ENCODE results near the gene FPR1. TPM values are rescaled to one million over a fixed set of nuclear protein-coding genes. Genes with fewer than 3 reads are reported as not detected.

Gene FPR1
- total and polyA plus RNA-seq, 2 of the 8 experiments (the other 6 are each of a cell fraction or from before 2014, with no cell fraction given): 0.11 TPM; not detected in 1

DNA sequence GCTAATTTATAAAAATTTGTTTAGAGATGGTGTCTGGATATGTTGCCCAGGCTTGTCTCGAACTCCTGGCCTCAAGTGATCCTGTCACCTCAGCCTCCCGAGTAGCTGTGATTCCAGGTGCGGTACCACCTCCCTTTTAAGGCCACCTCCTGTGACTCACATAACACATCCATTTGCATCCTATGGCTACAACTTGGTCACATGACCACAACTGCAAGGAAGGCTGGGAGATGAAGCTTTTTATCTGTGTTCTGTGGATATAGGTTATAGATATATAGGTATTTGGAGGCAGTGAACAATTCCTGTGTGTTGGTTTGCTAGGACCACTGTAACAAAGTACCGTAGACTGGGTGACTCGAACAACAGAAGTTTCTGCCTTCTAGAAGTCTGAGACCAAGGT, 52.5 kb downstream of the FPR1 start (continued):
- TF ChIP-seq KDM1A (IDR thresholded peaks at IDR 0.05; ENCODE audit: borderline replicate concordance, low read length): no peak
